Measurements from ENCODE around the gene SIN3A. TPM values are rescaled to one million over a fixed set of nuclear protein-coding genes. Genes with fewer than 3 reads are reported as not detected.
A peak's percentile ranks its signal among the peaks of the same experiment; 100 is the strongest.

The SIN3A gene
- total and polyA plus RNA-seq, 9 of the 15 experiments (the other 6 are each of a cell fraction or from before 2014, with no cell fraction given): 11.1 to 70.3 (median 25.3) TPM

GRCh38 chr15:75455982-75456531 is 4.6 kb upstream of the SIN3A start (continued):
- TF ChIP-seq ZNF589 (CRISPR knock-in tag; IDR thresholded peaks at IDR 0.05; ENCODE audit: low read depth) (peak; percentile 50; the same call in 1 of the 2 replicates), HDAC8 (tag; IDR thresholded peaks at IDR 0.05) (no peak), MYBL2 (IDR thresholded peaks at IDR 0.05; ENCODE audit: low read depth) (no peak), MYBL2 (CRISPR knock-in tag; IDR thresholded peaks at IDR 0.05; ENCODE audit: borderline replicate concordance) (no peak), E2F4 (CRISPR knock-in tag; IDR thresholded peaks at IDR 0.05; ENCODE audit: low read depth) (no peak), GTF2A2 (tag; IDR thresholded peaks at IDR 0.05) (no peak), FOXP1 (CRISPR knock-in tag; IDR thresholded peaks at IDR 0.05) (no peak), ZNF224 (CRISPR knock-in tag; IDR thresholded peaks at IDR 0.05) (no peak), MEF2D (tag; conservative IDR thresholded peaks at IDR 0.05; ENCODE audit: low read depth) (no peak), HMG20A (CRISPR knock-in tag; conservative IDR thresholded peaks at IDR 0.05) (no peak), HOXB6 (CRISPR knock-in tag; IDR thresholded peaks at IDR 0.05; ENCODE audit: borderline replicate concordance) (no peak), ILF3 (IDR thresholded peaks at IDR 0.05; ENCODE audit: borderline replicate concordance) (no peak), NCOR1 (IDR thresholded peaks at IDR 0.05) (no peak)
- TF ChIP-seq, protein P1, sequence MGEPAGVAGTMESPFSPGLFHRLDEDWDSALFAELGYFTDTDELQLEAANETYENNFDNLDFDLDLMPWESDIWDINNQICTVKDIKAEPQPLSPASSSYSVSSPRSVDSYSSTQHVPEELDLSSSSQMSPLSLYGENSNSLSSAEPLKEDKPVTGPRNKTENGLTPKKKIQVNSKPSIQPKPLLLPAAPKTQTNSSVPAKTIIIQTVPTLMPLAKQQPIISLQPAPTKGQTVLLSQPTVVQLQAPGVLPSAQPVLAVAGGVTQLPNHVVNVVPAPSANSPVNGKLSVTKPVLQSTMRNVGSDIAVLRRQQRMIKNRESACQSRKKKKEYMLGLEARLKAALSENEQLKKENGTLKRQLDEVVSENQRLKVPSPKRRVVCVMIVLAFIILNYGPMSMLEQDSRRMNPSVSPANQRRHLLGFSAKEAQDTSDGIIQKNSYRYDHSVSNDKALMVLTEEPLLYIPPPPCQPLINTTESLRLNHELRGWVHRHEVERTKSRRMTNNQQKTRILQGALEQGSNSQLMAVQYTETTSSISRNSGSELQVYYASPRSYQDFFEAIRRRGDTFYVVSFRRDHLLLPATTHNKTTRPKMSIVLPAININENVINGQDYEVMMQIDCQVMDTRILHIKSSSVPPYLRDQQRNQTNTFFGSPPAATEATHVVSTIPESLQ (CRISPR knock-in tag; IDR thresholded peaks at IDR 0.05): no peak

Measured in K562 (cell line).